ENCODE data around the gene POLR2L.

Gene POLR2L

GRCh38 chr11:843818-844692 lies 1.7 kb upstream of the POLR2L start:
- in situ Hi-C loops (cut with MboI; ENCODE audit: low sequenced_read_pairs): no loop called here

DNA sequence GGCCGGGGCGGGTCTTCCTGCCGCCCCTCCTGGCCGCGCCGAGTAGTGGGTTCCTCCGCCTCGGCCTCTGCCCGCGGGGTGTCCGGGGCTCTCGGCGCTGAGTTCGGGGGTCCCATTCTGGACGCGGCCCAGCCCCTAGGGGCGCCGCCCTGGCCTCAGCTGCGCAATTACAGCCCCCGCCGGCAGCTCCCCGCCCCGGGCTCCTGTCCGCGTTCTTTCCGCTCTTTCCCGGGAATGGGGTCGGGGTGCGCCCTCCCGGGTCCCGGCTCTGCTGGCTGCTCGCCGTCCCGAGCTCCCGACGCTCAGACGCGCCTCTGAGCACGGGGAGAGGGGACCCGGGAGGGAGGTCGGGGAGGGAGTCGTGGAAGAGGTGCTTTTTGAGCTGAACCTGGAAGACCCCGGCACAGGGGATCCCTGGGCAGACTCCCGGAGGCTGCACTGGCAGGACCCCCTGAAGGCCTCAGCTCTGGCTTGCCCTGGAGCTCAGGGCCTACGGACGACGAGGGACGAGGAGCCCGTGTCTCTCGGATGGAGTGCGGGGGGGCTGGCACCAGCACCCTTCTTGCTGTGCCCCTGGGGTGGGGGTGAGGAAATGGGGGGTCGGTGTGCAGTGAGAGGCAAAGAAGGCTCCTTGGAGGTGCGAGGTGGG lies 881 bp upstream of the POLR2L start:
- in situ Hi-C loops (cut with MboI; ENCODE audit: low sequenced_read_pairs): no loop called here

DNA sequence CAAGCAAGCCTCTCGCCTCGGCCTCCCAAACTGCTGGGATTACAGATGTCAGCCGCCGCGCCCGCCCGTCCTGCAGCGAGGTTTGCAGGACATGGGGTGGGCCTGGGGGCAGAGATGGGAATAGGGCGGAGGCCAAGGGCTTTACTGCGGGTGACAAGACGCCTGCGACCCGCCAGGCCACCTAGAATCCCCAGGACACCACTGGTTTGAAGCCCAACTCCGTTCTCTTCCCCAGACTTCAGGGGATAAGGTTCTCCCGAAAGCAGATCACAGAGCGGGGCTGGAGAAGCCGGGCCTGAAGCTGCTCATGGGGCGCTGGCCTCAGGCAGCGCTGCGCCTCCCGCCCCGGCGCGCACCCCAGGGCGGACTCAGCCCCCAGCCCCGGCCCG lies 354 bp downstream of the POLR2L start:
- in situ Hi-C loops (cut with MboI; ENCODE audit: low sequenced_read_pairs): no loop called here

- in situ Hi-C loops (cut with MboI; ENCODE audit: low sequenced_read_pairs): no loop called here
These were observed 2.3 kb downstream of the POLR2L start for GRCh38 chr11:839875-840617.

- in situ Hi-C loops (cut with MboI; ENCODE audit: low sequenced_read_pairs): no loop called here
These were observed 3.1 kb downstream of the POLR2L start for GRCh38 chr11:839280-839623.

DNA sequence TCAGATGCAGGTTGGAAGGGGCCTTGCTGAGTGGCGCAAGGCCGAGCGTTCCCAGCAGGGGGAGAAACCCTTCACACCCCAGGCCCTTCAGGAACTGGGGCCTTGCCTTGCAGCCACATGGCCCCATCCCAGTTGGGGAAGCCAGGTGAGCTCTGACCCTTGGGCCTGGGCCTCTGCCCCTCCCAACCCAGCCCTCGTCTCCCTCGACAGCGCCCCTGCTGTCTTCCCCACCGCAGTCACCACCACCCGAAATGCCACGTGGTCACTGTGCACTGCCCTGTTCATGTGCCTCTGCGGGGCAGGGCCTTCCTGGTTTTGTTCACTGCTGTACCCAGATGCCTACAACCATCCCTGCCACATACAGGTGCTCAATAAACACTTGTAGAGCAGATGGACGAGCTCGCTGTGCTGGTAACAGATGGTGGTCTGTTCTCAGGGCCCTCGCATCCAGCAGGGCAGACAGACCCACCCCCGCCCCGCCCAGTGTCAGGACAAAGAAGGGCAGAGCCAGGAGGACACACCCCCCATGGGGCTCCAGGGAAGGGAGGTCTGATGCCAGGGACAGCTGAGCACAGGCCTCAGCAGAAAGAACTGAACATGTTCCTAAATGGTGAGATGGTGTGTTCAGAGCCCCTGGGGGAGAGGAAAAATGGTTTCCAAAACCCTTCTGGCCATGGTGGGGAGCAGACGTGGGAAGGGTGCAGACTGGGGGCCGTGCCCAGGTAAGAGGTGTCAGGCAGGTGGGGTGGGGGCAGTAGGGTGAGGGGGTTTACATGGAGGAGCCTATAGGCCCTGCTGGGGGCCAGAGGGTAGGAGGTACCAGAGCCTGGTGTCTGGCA lies 3.7 kb downstream of the POLR2L start:
- in situ Hi-C loops (cut with MboI; ENCODE audit: low sequenced_read_pairs): no loop called here

- in situ Hi-C loops (cut with MboI; ENCODE audit: low sequenced_read_pairs): no loop called here
These were observed 4.4 kb downstream of the POLR2L start for GRCh38 chr11:837990-838307.

DNA sequence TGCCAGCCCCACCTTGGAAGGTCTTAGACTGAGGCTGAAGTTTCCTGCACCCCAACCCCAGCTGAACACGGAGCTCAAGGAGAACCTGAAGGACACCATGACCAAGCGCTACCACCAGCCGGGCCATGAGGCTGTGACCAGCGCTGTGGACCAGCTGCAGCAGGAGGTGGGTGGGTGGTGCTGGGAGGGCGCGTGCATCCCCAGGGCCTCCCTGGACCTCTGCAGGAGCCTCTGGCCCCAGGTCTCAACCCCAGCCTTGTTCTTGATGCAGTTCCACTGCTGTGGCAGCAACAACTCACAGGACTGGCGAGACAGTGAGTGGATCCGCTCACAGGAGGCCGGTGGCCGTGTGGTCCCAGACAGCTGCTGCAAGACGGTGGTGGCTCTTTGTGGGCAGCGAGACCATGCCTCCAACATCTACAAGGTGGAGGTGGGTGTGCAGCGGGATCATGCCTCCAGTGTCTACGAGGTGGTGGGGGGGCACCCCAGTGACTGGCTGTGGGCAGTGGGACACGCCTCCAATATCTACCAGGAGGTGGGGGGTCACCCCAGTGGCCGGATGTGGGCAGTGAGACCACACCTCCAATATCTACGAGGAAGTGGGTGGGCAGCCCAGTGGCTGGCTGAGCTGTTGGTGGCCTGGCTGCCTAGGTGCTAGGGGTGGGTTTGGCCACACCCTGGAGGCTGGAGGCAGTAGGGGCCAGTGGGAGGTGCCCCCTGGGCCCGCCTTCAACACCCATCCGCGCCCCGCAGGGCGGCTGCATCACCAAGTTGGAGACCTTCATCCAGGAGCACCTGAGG lies 4.9 kb downstream of the POLR2L start:
- in situ Hi-C loops (cut with MboI; ENCODE audit: low sequenced_read_pairs): no loop called here

DNA sequence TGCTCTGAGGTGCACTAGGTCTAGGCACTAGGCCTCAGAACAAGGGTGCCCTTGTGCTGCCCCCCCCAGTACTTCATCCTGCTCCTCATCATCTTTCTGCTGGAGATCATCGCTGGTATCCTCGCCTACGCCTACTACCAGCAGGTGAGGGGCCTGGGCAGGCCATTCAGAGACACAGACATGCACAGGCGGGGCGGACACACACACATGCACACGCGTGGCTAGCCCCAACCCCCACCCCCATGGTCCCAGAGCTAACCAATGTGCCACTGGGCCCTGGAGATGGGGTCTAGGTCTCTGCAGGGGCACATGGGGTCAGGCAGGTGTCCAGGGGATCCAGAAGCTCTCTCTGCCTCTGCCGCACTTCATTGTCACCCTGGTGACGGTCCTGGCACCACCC lies 5.6 kb downstream of the POLR2L start:
- in situ Hi-C loops (cut with MboI; ENCODE audit: low sequenced_read_pairs): no loop called here

- in situ Hi-C loops (cut with MboI; ENCODE audit: low sequenced_read_pairs): no loop called here
These were observed 6.1 kb downstream of the POLR2L start for GRCh38 chr11:836274-836673.

GRCh38 chr11:834371-835316 lies 7.7 kb downstream of the POLR2L start:
- in situ Hi-C loops (cut with MboI; ENCODE audit: low sequenced_read_pairs): no loop called here

DNA sequence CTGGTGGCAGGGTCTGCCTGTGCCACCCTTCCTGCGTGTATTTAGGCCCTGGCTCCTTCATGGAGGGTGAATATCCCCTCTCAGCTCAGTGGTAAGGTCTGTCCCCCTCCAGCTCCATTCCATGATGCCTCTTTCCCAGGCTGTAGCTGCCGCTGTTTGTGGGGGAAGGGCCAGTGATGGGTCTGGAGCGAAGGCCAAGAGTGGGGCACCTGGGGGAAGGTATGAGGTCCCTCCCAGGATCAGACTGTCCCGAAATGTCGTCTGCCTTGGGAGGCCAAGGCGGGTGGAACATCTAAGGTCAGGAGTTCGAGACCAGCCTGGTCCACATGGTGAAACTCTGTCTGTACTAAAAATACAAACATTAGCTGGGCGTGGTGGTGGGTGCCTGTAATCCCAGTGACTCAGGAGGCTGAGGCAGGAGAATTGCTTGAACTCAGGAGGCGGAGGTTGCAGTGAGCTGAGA lies 8.4 kb downstream of the POLR2L start:
- in situ Hi-C loops (cut with MboI; ENCODE audit: low sequenced_read_pairs): no loop called here

DNA sequence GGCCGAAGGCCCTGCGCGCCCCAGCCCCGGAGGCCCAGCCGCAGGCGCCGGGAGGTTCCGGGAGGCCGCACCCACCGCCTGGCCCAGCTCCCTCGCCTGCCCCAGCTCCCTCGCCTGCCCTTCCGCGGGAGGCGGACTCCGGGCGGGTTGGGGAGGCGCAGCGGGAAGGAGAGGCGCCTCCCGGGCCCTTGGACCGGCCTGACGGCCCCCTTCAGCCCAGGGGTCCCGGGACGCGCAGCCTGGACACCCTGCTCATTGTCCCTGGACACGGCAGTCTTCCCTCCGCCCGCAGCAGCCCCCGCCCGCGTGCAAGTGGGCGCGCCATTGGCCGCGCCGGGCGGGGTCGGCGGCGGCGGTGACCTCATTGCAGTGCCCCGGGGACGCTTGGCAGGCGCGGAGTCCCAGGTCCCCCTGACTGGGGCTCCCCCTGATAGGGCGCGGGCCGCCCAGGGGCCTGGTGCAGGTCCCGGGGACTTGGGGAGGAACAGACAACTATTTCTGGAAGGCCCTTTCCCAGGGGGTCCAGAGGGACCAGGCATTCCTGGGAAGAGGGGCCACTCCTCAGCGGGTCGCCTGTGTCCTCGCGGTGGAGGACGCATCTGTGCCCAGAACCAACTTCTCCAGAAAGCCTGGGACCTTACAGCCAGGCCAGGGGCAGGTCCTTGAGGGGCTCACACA lies 9.1 kb downstream of the POLR2L start:
- in situ Hi-C loops (cut with MboI; ENCODE audit: low sequenced_read_pairs): no loop called here

GRCh38 chr11:832529-833113 lies 9.7 kb downstream of the POLR2L start, which contains the start of gene CD151:
TSS of gene CD151 (plus strand) at chr11:832952. CDS start at chr11:836070, 3,118 bp downstream.
- in situ Hi-C loops (cut with MboI; ENCODE audit: low sequenced_read_pairs): no loop called here

DNA sequence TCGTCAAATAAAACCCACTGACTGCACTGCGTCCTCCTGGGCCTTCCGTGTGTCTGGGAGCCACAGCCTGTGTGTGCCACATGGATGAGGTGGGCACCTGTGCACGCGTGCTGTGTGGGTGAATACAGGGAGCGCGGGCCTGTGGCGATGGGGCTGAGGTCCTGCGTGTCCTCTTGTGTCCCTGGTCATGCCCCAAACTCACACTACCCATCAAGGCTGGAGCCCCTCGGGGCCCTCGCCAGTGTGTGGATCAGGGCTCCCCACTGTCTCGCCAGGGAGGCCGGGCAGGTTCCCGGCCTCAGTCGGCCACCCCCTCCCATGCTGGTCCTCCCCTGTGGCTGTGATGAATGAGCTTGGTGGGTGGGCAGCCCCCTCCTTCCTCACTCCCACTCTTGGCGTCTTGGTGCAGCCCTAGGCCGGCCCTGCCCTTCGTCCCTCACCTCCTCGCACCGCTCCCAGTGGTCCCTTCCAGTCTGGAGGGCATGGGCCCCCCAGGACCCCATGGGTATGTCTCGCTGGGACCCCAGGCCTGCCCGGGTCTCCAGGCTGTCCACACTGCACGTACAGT lies 10.3 kb downstream of the POLR2L start:
- in situ Hi-C loops (cut with MboI; ENCODE audit: low sequenced_read_pairs): no loop called here

- in situ Hi-C loops (cut with MboI; ENCODE audit: low sequenced_read_pairs): no loop called here
These were observed 11.0 kb downstream of the POLR2L start for GRCh38 chr11:831118-831864.
